ENCODE results near the gene ZFR.
"Not testable (repeated sequence)": the region's sequence is repeated elsewhere in the genome, so short reads cannot be mapped to it uniquely, and the experiment has no call there.

ZFR gene

GRCh38 chr5:32320576-32320975 is 124.0 kb downstream of the ZFR start:
- TF ChIP-seq, protein P1, sequence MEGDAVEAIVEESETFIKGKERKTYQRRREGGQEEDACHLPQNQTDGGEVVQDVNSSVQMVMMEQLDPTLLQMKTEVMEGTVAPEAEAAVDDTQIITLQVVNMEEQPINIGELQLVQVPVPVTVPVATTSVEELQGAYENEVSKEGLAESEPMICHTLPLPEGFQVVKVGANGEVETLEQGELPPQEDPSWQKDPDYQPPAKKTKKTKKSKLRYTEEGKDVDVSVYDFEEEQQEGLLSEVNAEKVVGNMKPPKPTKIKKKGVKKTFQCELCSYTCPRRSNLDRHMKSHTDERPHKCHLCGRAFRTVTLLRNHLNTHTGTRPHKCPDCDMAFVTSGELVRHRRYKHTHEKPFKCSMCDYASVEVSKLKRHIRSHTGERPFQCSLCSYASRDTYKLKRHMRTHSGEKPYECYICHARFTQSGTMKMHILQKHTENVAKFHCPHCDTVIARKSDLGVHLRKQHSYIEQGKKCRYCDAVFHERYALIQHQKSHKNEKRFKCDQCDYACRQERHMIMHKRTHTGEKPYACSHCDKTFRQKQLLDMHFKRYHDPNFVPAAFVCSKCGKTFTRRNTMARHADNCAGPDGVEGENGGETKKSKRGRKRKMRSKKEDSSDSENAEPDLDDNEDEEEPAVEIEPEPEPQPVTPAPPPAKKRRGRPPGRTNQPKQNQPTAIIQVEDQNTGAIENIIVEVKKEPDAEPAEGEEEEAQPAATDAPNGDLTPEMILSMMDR (IDR thresholded peaks at IDR 0.05; ENCODE audit: control insufficient read depth, extremely low read depth, insufficient read depth) = no peak
- DNase-seq (ENCODE audit: low read depth) = no peak

DNA sequence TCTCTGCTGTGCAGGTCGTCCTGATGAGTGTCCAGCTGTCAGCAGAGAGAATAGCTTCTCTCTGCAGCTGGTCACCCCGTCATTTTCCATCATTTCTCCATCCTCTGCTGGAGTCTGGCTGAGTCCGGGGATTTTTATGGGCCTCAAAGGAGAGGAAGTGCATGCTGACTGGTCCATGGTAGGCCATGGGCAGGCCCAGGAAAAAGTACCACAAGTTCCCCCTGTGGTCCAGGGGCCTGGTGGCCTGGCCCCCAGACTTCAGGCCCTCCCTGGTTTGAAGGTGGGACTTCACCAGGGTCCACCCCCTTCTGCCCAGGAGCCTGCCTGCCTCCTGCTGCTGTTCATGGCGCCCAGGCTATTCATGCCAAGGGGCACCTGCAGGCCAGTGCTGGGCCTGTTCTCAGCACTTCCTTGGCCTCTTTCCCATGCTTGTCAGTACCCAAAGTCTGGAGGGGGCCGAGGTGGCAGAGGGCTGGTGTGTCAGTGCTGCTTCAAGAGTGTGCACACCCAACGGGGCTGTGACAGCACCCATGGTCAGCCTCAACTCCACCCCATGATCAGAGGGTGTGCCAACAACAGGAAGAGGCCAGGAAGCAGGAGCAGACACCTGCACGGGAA is 124.5 kb downstream of the ZFR start:
- DNase-seq (ENCODE audit: low read depth) = no peak
- TF ChIP-seq, protein P1 (IDR thresholded peaks at IDR 0.05; ENCODE audit: control insufficient read depth, extremely low read depth, insufficient read depth) = no peak
- H3K4me3 ChIP-seq (ENCODE audit: low read depth, low read length) = no peak overlapping the region

More at GRCh38 chr5:32320576-32320975, 124.0 kb downstream of the ZFR start:
- no peak overlapping the region for H3K4me3 ChIP-seq (ENCODE audit: low read depth, low read length)

- TF ChIP-seq, protein P1 (IDR thresholded peaks at IDR 0.05; ENCODE audit: control insufficient read depth, extremely low read depth, insufficient read depth) = no peak
- H3K4me3 ChIP-seq (ENCODE audit: low read depth, low read length) = no peak overlapping the region
- no peak for DNase-seq (ENCODE audit: low read depth)
These were observed 125.1 kb downstream of the ZFR start for GRCh38 chr5:32319392-32319791.

DNA sequence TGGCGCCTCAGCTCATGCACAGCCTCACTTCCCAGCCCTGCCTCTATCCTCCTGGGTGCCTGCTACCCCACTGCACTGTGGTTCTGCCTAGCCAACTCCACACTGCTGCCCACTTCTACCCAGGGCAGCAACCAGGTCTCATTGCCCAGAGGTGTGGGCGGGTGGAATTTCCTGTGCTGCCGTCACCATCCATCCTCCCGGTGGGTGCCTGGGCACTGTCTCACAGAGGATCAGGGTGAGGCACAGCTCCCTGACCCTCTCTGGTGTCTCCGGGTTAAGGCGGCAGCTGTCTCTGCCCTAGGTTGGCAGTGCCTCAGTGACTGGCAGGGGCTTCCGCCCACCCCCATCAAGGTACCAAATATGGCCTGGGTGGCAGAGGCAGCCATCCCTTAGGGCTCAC is 127.5 kb downstream of the ZFR start:
- TF ChIP-seq, protein P1 (IDR thresholded peaks at IDR 0.05; ENCODE audit: control insufficient read depth, extremely low read depth, insufficient read depth) = no peak
- no peak overlapping the region for H3K4me3 ChIP-seq (ENCODE audit: low read depth, low read length)
- no peak for DNase-seq (ENCODE audit: low read depth)

GRCh38 chr5:32315221-32316014 is 129.1 kb downstream of the ZFR start:
- TF ChIP-seq, protein P1 (IDR thresholded peaks at IDR 0.05; ENCODE audit: control insufficient read depth, extremely low read depth, insufficient read depth) = no peak
- H3K4me3 ChIP-seq (ENCODE audit: low read depth, low read length) = no peak overlapping the region
- DNase-seq (ENCODE audit: low read depth) = no peak

DNA sequence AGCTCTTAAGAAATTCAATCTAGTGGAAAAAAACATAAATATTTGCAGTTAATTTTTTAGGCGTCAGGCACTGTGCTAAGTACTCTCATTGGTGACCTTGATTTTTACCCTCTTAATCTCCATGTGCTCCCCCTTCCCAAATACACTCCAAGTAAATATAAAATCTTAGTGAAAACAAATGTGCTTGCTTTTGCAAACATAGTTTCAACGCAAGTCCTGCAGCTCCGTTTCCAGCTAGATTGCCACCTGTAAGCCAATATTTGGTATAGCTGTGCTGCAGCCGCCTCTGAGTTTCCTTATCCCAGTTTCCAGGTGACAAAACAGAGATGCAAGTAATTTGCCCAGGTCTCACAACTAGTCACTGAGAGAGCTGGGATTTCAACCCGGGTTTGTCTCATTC is 129.9 kb downstream of the ZFR start:
- TF ChIP-seq, protein P1 (IDR thresholded peaks at IDR 0.05; ENCODE audit: control insufficient read depth, extremely low read depth, insufficient read depth) = no peak
- no peak for DNase-seq (ENCODE audit: low read depth)
- H3K4me3 ChIP-seq (ENCODE audit: low read depth, low read length) = no peak overlapping the region

GRCh38 chr5:32314152-32314488 is 130.4 kb downstream of the ZFR start:
- not testable (repeated sequence) for DNase-seq (ENCODE audit: low read depth); H3K4me3 ChIP-seq (ENCODE audit: low read depth, low read length)
